ENCODE results near the gene DIAPH1.

DNA sequence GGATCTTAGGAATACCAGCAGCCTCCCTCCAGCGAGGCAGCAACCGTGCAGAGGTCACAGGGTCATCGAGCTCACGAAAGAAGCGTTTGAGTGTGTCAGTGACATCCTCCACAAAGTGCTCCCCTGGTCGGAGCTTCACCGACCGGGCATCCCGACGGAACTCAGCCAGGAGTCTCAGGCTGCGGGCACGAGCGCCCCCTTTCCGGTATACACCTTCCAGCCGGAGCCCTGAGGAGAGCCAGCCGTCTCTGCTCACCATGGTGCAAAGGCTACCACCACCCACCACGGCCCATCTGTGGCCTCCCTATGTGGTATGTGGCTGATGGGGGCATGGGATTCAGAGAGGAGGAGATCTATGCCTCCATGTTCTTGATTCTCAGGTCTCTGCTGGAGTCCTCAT, 43.2 kb upstream of the DIAPH1 start:
- TF ChIP-seq CTCF (conservative IDR thresholded peaks at IDR 0.05; ENCODE audit: low read length) (no peak), EZH2phosphoT487 (IDR thresholded peaks at IDR 0.05; ENCODE audit: borderline replicate concordance) (no peak)
